GM18868 (cell line): ENCODE results near the gene WDSUB1.

ENCODE experiments used
- ATAC-seq: cut with Tn5 transposase; IDR thresholded peaks from one replicate; pipeline ENCODE4 v1.9.1; 2021; ENCODE audit warnings: mild to moderate bottlenecking, moderate library complexity; ENCODE audit not compliant: unreplicated experiment

The WDSUB1 gene

DNA sequence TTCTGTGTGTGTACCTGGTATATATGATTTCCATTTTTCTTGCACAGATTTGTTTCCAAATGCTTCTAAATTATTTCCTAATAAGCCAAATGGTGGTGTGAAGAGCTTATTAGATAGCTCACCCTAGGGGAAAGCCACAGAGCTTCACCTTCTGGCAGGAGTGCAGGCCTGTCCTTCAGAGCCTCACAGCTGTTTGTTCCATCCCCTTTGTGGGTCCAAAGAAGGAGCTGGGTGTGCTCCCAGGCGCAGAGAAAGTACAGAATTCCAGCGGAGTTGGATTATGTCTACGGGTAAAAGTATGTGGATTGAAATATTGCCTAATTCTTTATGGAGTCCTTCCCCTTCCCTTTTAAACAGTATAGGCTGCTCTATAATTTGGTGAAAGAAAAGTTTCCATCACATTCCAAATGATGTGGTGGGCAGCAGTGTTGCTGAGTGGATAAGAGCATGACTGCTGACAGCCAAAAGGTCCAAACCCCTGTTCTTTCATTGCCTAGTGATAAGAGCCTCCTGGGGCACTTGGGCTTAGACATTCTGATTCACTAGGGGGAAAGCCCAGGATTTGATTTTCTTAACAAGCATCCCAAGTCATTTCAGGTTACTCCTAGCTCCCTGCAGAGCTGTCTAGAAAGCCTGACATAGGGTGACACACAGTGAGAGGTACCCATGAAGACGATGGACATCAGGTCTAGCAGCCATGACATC lies 86.6 kb downstream of the WDSUB1 start:
- ATAC-seq: no peak

DNA sequence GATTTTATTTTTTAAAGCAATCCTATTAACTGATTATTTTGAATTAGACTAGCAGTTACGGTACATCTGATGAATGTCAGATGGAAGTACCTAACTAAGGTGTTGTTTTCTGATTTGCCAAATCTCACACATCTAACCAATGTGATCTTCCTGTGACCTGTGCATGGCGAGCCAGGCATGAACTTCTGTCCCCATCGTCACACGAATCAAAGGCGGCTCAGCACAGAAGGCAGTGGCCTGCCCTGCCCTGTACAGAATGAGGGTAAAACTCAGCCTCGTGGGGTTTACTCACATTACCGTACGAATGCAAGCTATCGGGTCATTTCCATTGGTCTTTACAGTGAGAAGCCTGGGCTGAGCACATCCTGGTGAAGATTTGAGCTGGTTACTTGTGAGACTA lies 87.3 kb downstream of the WDSUB1 start:
- no peak for ATAC-seq

DNA sequence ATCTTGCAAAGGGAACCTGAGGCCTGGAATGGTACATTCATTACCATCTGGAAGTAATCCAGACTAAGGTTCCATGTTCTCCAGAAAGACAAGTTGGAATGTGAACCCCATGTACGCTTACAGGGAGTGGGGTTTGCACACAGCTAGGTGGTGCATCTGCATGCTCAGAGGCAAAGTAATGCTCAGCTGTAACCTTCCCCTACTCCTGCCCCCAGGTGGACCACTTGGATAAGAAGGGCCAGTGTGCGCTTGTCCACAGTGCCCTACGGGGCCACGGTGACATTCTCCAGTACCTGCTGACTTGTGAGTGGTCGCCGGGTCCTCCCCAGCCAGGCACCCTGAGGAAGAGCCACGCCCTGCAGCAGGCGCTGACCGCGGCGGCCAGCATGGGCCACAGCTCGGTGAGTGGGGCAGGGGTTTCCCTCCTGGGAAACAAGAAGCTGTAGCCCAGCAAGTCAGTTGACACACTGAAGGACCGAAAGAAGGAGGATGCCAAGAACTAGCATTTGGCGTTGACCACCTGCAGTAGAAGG lies 90.0 kb downstream of the WDSUB1 start:
- ATAC-seq: no peak

DNA sequence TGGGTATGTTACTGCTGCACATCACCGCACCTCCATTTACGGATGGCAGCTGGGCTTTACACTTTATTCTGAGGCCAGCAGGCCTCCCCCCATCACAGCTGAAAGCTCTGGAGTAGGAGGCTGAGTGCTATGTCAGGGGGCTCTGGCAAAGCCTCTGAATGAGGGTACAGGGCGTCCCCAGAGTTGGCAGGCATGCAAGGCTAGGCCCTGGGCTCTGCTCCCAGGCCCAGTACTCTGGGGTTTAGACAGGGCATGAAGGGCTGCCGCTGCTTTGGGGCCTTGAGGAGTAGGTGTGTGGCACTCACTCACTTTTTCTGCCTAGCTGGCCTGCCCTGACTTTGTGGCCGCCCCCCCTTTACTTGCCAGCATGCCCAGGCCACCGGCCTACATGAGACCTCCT lies 90.8 kb downstream of the WDSUB1 start:
- no peak for ATAC-seq

DNA sequence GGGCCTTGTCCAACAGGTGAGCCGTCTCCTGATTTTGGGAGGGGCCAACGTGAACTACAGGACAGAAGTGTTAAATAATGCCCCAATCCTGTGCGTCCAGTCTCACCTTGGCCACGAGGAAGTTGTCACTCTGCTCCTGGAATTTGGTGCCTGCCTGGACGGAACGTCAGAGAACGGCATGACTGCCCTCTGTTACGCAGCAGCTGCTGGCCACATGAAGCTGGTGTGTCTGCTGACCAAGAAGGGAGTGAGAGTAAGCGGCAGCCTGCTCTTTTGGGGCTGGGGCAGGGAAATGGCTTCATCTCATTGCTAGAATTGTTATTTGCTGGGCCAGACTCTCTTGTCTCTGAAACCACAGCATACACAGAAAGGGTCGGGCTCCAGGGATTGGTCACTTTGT lies 92.3 kb downstream of the WDSUB1 start:
- ATAC-seq: no peak

DNA sequence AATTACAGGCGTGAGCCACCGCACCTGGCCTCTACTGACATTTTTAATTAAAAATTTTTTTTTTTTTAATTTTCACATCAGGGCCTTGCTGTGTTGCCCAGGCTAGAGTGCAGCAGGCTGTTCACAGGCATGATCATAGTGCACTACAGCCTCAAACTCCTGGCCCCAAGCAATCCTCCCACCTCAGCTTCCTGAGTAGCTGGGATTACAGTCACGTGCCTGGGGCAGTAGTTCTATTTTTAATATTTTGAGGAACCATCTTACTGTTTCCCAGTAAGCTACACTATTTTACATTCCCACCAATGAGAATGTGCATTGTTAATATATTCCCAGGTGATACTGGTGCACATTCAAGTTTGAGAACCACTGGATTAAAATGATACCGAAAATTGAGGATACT lies 92.7 kb downstream of the WDSUB1 start:
- no peak for ATAC-seq

DNA sequence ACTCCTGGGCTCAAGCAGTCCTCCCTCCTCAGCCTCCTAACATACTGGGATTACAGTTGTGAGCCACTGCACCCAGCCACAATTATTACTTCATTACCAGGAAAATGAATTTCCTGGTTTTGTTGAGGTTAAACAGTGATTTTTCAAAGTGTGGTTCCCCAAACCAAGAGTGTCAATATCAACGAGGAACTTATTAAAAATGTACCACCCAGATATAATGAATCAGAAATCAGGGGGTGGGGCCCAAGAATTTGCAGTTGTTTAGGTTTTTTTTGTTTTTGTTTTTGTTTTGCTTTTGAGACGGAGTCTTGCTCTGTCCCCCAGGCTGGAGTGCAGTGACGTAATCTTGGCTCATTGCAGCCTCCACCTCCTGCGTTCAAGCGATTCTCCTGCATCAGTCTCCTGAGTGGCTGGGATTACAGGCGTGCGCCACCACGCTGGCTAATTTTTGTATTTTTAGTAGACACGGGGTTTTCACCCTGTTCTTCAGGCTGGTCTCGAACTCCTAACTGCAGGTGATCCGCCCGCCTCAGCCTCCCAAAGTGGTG lies 94.1 kb downstream of the WDSUB1 start:
- no peak for ATAC-seq

DNA sequence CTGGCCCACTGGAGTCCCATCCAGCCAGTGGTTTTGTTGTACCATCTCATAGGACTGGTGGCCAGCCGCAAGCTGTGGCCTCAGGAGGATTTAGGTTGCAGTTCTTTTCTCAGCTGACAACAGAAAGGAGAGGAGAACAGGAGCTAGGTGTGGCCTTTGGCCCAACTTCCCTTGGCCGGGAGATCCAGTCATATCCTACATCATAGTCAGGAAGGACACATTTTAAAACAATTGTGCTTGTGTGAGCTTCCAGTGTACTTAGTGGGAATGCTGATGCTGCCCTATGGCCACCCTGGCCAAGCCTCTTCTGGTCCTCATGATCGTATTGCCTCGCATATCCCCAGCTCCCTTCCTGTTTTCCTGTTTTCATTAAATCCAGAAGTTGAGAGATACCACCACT lies 98.1 kb downstream of the WDSUB1 start:
- no peak for ATAC-seq

DNA sequence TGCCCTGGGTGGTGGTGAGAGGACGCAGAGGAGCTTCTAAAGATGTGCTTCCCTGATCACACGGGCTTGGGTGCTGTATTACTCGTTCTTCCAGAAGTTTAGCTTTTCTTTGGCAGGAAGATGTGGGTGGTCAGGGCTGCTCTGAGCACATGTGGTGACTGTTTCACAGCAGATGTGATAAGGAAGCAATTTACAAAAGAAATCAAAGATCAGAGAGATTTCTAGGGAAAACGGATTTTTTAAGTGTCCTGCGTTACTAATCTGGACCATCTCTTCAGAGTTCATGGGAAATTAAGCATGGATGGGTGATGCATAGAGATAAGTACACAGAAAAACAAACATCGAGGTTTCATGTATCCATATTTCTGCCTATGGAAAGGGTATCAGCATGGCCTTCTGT lies 99.4 kb downstream of the WDSUB1 start:
- no peak for ATAC-seq

DNA sequence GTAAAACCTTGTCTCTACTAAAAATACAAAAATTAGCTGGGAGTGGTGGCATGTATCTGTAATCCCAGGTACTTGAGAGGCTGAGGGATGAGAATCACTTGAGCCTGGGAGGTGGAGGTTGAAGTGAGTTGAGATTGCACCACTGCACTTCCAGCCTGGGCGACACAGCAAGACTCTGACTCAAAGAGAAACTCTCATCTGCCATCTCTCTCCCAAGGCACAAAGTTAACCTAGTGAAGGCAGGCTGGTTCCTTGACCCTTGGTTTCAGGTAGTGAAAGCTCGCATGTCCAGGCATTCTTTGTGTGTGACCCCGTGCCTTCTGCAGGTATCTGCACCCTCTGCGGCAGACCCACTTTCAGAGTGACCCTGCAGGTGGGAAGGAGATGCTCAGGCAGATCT lies 100.0 kb downstream of the WDSUB1 start:
- ATAC-seq: peak; percentile 44
